22Rv1 (cell line): ENCODE measurements around the gene PDIA5.

Experiments
- ZFX ChIP-seq: fragments of 450-650 bp; IDR thresholded peaks from 2 replicates; pipeline ENCODE4 v1.6.1; 2017; ENCODE audit warnings: antibody characterized with exemption, borderline replicate concordance
- TF ChIP-seq, protein P1 (sequence below): fragments of 450-650 bp; IDR thresholded peaks from 2 replicates; pipeline ENCODE4 v1.5.1; 2017; ENCODE audit warnings: mild to moderate bottlenecking

DNA sequence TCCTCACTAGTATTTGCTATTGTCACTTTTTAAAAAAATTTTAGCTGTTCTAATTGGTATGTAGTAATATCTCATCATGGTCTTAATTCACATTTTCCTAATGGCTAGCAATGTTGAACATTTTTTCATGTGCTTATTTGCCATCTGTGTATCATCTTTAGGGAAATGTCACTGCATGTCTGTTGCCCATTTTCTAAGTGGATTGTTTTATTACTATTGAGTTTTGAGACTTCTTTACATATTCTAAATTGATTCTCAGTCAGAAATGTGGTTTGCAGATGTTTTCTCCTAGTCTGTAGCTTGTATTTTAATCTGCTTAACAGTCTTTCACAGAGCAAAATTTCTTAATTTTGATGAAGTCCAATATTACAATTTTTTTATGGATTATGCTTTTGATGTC lies 101.3 kb downstream of the PDIA5 start:
- TF ChIP-seq, protein P1, sequence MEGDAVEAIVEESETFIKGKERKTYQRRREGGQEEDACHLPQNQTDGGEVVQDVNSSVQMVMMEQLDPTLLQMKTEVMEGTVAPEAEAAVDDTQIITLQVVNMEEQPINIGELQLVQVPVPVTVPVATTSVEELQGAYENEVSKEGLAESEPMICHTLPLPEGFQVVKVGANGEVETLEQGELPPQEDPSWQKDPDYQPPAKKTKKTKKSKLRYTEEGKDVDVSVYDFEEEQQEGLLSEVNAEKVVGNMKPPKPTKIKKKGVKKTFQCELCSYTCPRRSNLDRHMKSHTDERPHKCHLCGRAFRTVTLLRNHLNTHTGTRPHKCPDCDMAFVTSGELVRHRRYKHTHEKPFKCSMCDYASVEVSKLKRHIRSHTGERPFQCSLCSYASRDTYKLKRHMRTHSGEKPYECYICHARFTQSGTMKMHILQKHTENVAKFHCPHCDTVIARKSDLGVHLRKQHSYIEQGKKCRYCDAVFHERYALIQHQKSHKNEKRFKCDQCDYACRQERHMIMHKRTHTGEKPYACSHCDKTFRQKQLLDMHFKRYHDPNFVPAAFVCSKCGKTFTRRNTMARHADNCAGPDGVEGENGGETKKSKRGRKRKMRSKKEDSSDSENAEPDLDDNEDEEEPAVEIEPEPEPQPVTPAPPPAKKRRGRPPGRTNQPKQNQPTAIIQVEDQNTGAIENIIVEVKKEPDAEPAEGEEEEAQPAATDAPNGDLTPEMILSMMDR: no peak
- TF ChIP-seq ZFX: no peak
